HEK293 (cell line): ENCODE data around the gene ABHD8.

Experiments used
- CTCF ChIA-PET: fragments of 350-600 bp; formaldehyde crosslinking; extraction: SDS; loops from one replicate; lab custom pipeline; 2021; ENCODE audit warnings: antibody characterized with exemption; lab: Yijun Ruan, JAX
- POLR2A ChIA-PET: fragments of 300-600 bp; formaldehyde crosslinking; extraction: SDS; loops from one replicate; lab custom pipeline; 2020; ENCODE audit warnings: antibody characterized with exemption, inconsistent platforms; lab: Yijun Ruan, JAX
- H3K27ac ChIP-seq: fragments of 200-500 bp; sonication (Bioruptor generic); 2 replicates; pipeline ENCODE4 v1.5.1; 2014; ENCODE audit warnings: low read depth, low read length, control low read depth, inconsistent platforms; ENCODE audit errors: extremely low read depth
- H3K36me3 ChIP-seq, 2 experiments: fragments of 200-500 bp in 1 of 2; sonication (Bioruptor generic) in 1 of 2; 1 replicate in 1 of 2; 2 replicates in 1 of 2; pipeline ENCODE4 v1.5.1; 2014 to 2017; ENCODE audit warnings: inconsistent platforms in 2 of 2, low read length in 2 of 2; ENCODE audit not compliant: control insufficient read depth in 2 of 2, insufficient read depth in 1 of 2
- H3K4me1 ChIP-seq: fragments of 200-500 bp; sonication (Bioruptor generic); 2 replicates; pipeline ENCODE4 v1.5.1; 2014; ENCODE audit warnings: mild to moderate bottlenecking, low read length, inconsistent platforms; ENCODE audit not compliant: control insufficient read depth, insufficient read depth
- H3K4me3 ChIP-seq: 2 replicates; pipeline ENCODE4 v1.5.1; 2011; ENCODE audit warnings: low read depth, mild to moderate bottlenecking, control low read depth, low read length, moderate library complexity
- H3K9me3 ChIP-seq: fragments of 200-500 bp; sonication (Bioruptor generic); 2 replicates; pipeline ENCODE4 v1.5.1; 2014; ENCODE audit warnings: low read depth, low read length, inconsistent platforms; ENCODE audit not compliant: control insufficient read depth, insufficient read depth
- REPIN1 ChIP-seq: fragments of 450-650 bp; formaldehyde crosslinking; IDR thresholded peaks from 2 replicates; pipeline ENCODE4 v1.5.1; 2017; ENCODE audit warnings: missing biosample characterization, missing genetic modification characterization, low read depth
- SCRT2 ChIP-seq: fragments of 450-650 bp; formaldehyde crosslinking; IDR thresholded peaks from 2 replicates; pipeline ENCODE4 v1.5.1; 2016; ENCODE audit warnings: missing biosample characterization, missing genetic modification characterization
- SP7 ChIP-seq: fragments of 450-650 bp; formaldehyde crosslinking; IDR thresholded peaks from 2 replicates; pipeline ENCODE4 v1.5.1; 2016; ENCODE audit warnings: missing biosample characterization, missing genetic modification characterization
- YY2 ChIP-seq: fragments of 450-650 bp; formaldehyde crosslinking; IDR thresholded peaks from 2 replicates; pipeline ENCODE4 v1.5.1; 2016; ENCODE audit warnings: missing biosample characterization, missing genetic modification characterization
- ZBTB21 ChIP-seq: fragments of 450-650 bp; formaldehyde crosslinking; IDR thresholded peaks from 2 replicates; pipeline ENCODE4 v1.5.1; 2017; ENCODE audit warnings: missing biosample characterization, missing genetic modification characterization
- ZBTB48 ChIP-seq: fragments of 450-650 bp; formaldehyde crosslinking; IDR thresholded peaks from 2 replicates; pipeline ENCODE4 v1.5.1; 2016; ENCODE audit warnings: missing biosample characterization, missing genetic modification characterization
- ZFP41 ChIP-seq: fragments of 450-650 bp; formaldehyde crosslinking; IDR thresholded peaks from 2 replicates; pipeline ENCODE4 v1.5.1; 2016; ENCODE audit warnings: missing biosample characterization, missing genetic modification characterization, borderline replicate concordance
- ZNF10 ChIP-seq: fragments of 450-650 bp; formaldehyde crosslinking; IDR thresholded peaks from 2 replicates; pipeline ENCODE4 v1.5.1; 2017; ENCODE audit warnings: missing biosample characterization, missing genetic modification characterization
- ZNF138 ChIP-seq: fragments of 450-650 bp; formaldehyde crosslinking; IDR thresholded peaks from 2 replicates; pipeline ENCODE4 v1.5.1; 2016; ENCODE audit warnings: missing biosample characterization, missing genetic modification characterization, borderline replicate concordance
- ZNF24 ChIP-seq: fragments of 450-650 bp; formaldehyde crosslinking; IDR thresholded peaks from 2 replicates; pipeline ENCODE4 v1.5.1; 2016; ENCODE audit warnings: missing biosample characterization, missing genetic modification characterization
- ZNF324 ChIP-seq: fragments of 450-650 bp; formaldehyde crosslinking; IDR thresholded peaks from 2 replicates; pipeline ENCODE4 v1.5.1; 2016; ENCODE audit warnings: missing biosample characterization, missing genetic modification characterization
- ZNF391 ChIP-seq: fragments of 450-650 bp; formaldehyde crosslinking; IDR thresholded peaks from 2 replicates; pipeline ENCODE4 v1.5.1; 2016; ENCODE audit warnings: low read depth, missing biosample characterization, missing genetic modification characterization, borderline replicate concordance
- ZNF664 ChIP-seq: fragments of 450-650 bp; formaldehyde crosslinking; IDR thresholded peaks from 2 replicates; pipeline ENCODE4 v1.5.1; 2016; ENCODE audit warnings: missing biosample characterization, missing genetic modification characterization
- TF ChIP-seq, protein P1 (sequence below): fragments of 450-650 bp; formaldehyde crosslinking; IDR thresholded peaks from 2 replicates; pipeline ENCODE4 v1.5.1; 2016; ENCODE audit warnings: missing biosample characterization, missing genetic modification characterization
- TF ChIP-seq, protein P2 (sequence below): fragments of 450-650 bp; formaldehyde crosslinking; IDR thresholded peaks from 2 replicates; pipeline ENCODE4 v1.5.0; 2017; ENCODE audit warnings: missing biosample characterization, missing genetic modification characterization, borderline replicate concordance
- TF ChIP-seq, protein P3 (sequence below): fragments of 450-650 bp; formaldehyde crosslinking; IDR thresholded peaks from 2 replicates; pipeline ENCODE4 v1.5.1; 2016; ENCODE audit warnings: missing biosample characterization, missing genetic modification characterization
- TF ChIP-seq, protein P4 (sequence below): fragments of 450-650 bp; formaldehyde crosslinking; IDR thresholded peaks from 2 replicates; pipeline ENCODE4 v1.5.1; 2016; ENCODE audit warnings: missing biosample characterization, missing genetic modification characterization

The ABHD8 gene

DNA sequence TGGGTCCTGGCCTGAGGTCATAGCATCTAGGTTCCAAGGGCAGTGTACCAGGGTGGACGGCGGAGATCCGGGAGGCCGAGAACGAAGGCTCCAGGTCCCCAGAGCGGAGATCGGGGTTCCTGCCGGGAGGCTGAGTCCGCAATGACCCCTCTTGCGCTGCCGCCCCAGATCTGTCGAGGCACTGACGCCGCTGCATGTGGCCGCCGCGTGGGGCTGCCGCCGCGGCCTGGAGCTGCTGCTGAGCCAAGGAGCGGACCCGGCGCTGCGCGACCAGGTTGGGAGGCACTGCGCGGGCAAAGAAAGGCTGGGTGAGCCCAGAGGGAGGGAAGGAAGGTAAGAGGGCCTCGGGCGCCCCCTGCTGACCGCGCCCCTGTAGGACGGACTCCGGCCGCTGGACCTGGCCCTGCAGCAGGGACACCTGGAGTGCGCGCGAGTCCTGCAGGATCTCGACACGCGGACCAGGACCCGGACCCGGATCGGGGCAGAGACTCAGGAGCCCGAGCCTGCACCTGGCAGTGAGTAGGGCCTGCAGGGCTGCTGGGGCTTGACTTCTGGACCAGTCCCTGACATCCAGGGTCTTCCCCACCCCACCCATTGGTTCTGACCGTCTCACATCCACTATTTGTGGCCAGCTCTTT lies 20.6 kb downstream of the ABHD8 start (continued):
- TF ChIP-seq SP7 (tag by site-specific recombination) (no peak; the same call in 1 of the 2 replicates), ZNF324 (0 out of 2 replicates have a peak, but pooled peaks have one; percentile 51), REPIN1 (tag by site-specific recombination) (no peak), ZNF138 (tag by site-specific recombination) (no peak), ZFP41 (tag by site-specific recombination) (no peak), YY2 (tag by site-specific recombination) (no peak), ZNF391 (tag by site-specific recombination) (no peak), SCRT2 (tag by site-specific recombination) (no peak), ZBTB48 (tag by site-specific recombination) (no peak), ZBTB21 (tag by site-specific recombination) (no peak), ZNF10 (tag by site-specific recombination) (no peak)
- TF ChIP-seq, protein P1, sequence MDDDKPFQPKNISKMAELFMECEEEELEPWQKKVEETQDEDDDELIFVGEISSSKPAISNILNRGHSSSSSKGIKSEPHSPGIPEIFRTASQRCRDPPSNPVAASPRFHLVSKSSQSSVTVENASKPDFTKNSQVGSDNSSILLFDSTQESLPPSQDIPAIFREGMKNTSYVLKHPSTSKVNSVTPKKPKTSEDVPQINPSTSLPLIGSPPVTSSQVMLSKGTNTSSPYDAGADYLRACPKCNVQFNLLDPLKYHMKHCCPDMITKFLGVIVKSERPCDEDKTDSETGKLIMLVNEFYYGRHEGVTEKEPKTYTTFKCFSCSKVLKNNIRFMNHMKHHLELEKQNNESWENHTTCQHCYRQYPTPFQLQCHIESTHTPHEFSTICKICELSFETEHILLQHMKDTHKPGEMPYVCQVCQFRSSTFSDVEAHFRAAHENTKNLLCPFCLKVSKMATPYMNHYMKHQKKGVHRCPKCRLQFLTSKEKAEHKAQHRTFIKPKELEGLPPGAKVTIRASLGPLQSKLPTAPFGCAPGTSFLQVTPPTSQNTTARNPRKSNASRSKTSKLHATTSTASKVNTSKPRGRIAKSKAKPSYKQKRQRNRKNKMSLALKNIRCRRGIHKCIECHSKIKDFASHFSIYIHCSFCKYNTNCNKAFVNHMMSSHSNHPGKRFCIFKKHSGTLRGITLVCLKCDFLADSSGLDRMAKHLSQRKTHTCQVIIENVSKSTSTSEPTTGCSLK (tag by site-specific recombination), result no peak
- TF ChIP-seq, protein P2, sequence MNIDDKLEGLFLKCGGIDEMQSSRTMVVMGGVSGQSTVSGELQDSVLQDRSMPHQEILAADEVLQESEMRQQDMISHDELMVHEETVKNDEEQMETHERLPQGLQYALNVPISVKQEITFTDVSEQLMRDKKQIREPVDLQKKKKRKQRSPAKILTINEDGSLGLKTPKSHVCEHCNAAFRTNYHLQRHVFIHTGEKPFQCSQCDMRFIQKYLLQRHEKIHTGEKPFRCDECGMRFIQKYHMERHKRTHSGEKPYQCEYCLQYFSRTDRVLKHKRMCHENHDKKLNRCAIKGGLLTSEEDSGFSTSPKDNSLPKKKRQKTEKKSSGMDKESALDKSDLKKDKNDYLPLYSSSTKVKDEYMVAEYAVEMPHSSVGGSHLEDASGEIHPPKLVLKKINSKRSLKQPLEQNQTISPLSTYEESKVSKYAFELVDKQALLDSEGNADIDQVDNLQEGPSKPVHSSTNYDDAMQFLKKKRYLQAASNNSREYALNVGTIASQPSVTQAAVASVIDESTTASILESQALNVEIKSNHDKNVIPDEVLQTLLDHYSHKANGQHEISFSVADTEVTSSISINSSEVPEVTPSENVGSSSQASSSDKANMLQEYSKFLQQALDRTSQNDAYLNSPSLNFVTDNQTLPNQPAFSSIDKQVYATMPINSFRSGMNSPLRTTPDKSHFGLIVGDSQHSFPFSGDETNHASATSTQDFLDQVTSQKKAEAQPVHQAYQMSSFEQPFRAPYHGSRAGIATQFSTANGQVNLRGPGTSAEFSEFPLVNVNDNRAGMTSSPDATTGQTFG (tag by site-specific recombination), result no peak
- TF ChIP-seq, protein P3, sequence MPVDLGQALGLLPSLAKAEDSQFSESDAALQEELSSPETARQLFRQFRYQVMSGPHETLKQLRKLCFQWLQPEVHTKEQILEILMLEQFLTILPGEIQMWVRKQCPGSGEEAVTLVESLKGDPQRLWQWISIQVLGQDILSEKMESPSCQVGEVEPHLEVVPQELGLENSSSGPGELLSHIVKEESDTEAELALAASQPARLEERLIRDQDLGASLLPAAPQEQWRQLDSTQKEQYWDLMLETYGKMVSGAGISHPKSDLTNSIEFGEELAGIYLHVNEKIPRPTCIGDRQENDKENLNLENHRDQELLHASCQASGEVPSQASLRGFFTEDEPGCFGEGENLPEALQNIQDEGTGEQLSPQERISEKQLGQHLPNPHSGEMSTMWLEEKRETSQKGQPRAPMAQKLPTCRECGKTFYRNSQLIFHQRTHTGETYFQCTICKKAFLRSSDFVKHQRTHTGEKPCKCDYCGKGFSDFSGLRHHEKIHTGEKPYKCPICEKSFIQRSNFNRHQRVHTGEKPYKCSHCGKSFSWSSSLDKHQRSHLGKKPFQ, result no peak

DNA sequence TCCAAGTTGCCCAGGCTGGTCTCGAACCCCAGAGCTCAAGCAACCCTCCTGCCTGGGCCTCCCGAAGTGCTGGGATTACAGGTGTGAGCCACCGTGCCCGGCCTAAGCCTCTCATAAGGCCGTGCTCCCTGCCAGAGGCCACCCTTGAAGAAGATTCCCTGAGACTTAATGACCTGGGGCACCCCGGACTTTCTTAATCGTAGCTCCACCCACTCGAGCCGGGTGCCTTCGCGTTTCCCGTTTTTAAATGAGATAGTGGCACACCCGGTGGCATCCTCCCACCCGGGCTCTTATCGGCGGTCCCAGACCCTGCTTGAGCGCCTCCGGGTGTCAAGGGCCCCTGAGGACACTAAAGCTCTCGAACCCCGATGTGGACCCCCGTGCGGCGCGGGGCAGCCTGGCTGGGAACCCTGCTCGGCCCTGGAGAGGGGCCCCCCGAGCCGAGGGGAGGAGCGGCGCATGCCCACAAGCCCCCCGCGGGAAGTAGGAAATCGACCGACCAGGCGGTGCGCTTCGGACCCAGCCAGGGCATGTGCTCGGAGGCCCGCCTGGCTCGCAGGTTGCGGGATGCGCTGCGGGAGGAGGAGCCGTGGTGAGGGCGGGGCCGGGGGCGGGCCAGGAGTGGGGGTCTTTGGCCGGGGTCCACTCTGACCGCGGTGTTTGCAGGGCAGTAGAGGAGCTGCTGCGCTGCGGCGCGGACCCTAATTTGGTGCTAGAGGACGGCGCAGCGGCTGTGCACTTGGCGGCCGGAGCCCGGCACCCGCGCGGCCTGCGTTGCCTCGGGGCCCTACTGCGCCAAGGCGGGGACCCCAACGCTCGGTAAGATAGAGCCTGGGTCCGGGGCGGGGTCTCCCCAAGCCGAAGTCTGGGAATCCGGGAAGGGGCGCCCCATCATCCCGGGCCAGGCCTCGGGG lies 21.6 kb downstream of the ABHD8 start, which contains the start of gene ANKLE1:
Gene ANKLE1, plus strand, starts transcription at position 511 of the 914 bp plus-strand sequence. Its CDS starts 20 bp downstream, at position 531.
- Histone ChIP-seq H3K4me1 (no peaks in the 10 kb centered on the region), H3K36me3 (peaks cover 4 to 18% of the 10 kb centered on the region in 2 experiments; a peak in 2 of 3 replicates), H3K9me3 (no peaks in the 10 kb centered on the region), H3K27ac (no peak within 1 kb of the TSS), H3K4me3 (no peak within 1 kb of the TSS)
- no peak for TF ChIP-seq ZNF24 (tag by site-specific recombination)
- 0 out of 2 replicates have a peak, but pooled peaks have one; percentile 32 for TF ChIP-seq ZNF664 (tag by site-specific recombination)
- TF ChIP-seq, protein P4, sequence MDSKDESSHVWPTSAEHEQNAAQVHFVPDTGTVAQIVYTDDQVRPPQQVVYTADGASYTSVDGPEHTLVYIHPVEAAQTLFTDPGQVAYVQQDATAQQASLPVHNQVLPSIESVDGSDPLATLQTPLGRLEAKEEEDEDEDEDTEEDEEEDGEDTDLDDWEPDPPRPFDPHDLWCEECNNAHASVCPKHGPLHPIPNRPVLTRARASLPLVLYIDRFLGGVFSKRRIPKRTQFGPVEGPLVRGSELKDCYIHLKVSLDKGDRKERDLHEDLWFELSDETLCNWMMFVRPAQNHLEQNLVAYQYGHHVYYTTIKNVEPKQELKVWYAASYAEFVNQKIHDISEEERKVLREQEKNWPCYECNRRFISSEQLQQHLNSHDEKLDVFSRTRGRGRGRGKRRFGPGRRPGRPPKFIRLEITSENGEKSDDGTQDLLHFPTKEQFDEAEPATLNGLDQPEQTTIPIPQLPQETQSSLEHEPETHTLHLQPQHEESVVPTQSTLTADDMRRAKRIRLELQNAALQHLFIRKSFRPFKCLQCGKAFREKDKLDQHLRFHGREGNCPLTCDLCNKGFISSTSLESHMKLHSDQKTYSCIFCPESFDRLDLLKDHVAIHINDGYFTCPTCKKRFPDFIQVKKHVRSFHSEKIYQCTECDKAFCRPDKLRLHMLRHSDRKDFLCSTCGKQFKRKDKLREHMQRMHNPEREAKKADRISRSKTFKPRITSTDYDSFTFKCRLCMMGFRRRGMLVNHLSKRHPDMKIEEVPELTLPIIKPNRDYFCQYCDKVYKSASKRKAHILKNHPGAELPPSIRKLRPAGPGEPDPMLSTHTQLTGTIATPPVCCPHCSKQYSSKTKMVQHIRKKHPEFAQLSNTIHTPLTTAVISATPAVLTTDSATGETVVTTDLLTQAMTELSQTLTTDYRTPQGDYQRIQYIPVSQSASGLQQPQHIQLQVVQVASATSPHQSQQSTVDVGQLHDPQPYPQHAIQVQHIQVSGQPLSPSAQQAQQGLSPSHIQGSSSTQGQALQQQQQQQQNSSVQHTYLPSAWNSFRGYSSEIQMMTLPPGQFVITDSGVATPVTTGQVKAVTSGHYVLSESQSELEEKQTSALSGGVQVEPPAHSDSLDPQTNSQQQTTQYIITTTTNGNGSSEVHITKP, result no peak
- ChIA-PET POLR2A (interaction anchor here (0.6 to 1.0 kb wide), 6 partner anchors 15 to 59 kb away, joined by 3 to 8 read pairs (median 3); partner anchors contain the start of gene BABAM1), CTCF (interaction anchor here (0.5 to 4.1 kb wide), 22 partner anchors 8 to 1201 kb away, joined by 3 to 37 read pairs (median 4); partner anchors contain the start of genes ABHD8, BABAM1, HAUS8 and USE1)
